Tibial nerve (tissue), 4 donors: Measurements from ENCODE around the gene MINK1. TPM values are rescaled to one million over a fixed set of nuclear protein-coding genes. Genes with fewer than 3 reads are reported as not detected.
"Not testable (repeated sequence)": the region's sequence is repeated elsewhere in the genome, so short reads cannot be mapped to it uniquely, and the experiment has no call there.

Experiments
- DNase-seq, 2 donors: peaks; one replicate each; pipeline ENCODE4 v3.0.0-alpha.2; 2019; ENCODE audit warnings: low spot score in 2 of 2
- H3K27ac ChIP-seq, 4 donors: fragments of 200-600 bp; sonication (generic) in 3 of 4; one replicate each; pipeline ENCODE4 v1.5.1; 2017 to 2019; ENCODE audit warnings: mild to moderate bottlenecking in 1 of 4
- H3K27me3 ChIP-seq, 2 donors: fragments of 200-600 bp; sonication (generic) in 1 of 2; one replicate each; pipeline versions ENCODE4 v1.5.1 to v1.6.0; 2017 to 2019
- H3K36me3 ChIP-seq, 3 donors: fragments of 200-600 bp; sonication (generic); one replicate each; pipeline ENCODE4 v1.5.1; 2018 to 2019
- H3K4me1 ChIP-seq, 4 donors: fragments of 200-600 bp; sonication (generic) in 3 of 4; one replicate each; pipeline ENCODE4 v1.5.1; 2017 to 2019
- H3K4me3 ChIP-seq, 4 donors: fragments of 200-600 bp; sonication (generic) in 3 of 4; one replicate each; pipeline ENCODE4 v1.5.1; 2017 to 2019; ENCODE audit warnings: mild to moderate bottlenecking in 1 of 4, moderate library complexity in 1 of 4
- H3K9me3 ChIP-seq, 4 donors: fragments of 200-600 bp; sonication (generic) in 3 of 4; one replicate each; pipeline ENCODE4 v1.5.1; 2017 to 2019
- EP300 ChIP-seq, 2 donors: sonication (generic); formaldehyde crosslinking; IDR thresholded peaks; one replicate each; pipeline ENCODE4 v1.6.1; 2017; ENCODE audit warnings: antibody characterized with exemption in 2 of 2, mild to moderate bottlenecking in 1 of 2
- POLR2A ChIP-seq, 2 donors: fragments of 450-650 bp; IDR thresholded peaks; one replicate each; pipeline ENCODE4 v1.6.1; 2017; ENCODE audit warnings: antibody characterized with exemption in 2 of 2, mild to moderate bottlenecking in 2 of 2, moderate library complexity in 2 of 2
- WGBS, 2 donors: methylation state at CpG; one replicate each; pipeline ENCODE4 v1.1.5; 2018; 5-methylcytosine and 5-hydroxymethylcytosine counted together
- total RNA-seq, 4 donors: library from RNA; depleted of rRNA; stranded (reverse); fragments of >200 nt; gene quantifications; one replicate each; pipeline ENCODE4 v1.1.0, GENCODE V29; 2016
- TF ChIP-seq, protein P1 (sequence below), 5 experiments: fragments of 200-600 bp in 3 of 5; fragments of 450-650 bp in 2 of 5; sonication (generic) in 3 of 5; IDR thresholded peaks; one replicate each; pipeline ENCODE4 v1.5.1; 2016 to 2019; ENCODE audit warnings: antibody characterized with exemption in 5 of 5, mild to moderate bottlenecking in 3 of 5, moderate library complexity in 2 of 5

MINK1 gene
- total RNA-seq, 4 donors from 2014 or later, result 57.1 to 94.3 (median 85.7) TPM

DNA sequence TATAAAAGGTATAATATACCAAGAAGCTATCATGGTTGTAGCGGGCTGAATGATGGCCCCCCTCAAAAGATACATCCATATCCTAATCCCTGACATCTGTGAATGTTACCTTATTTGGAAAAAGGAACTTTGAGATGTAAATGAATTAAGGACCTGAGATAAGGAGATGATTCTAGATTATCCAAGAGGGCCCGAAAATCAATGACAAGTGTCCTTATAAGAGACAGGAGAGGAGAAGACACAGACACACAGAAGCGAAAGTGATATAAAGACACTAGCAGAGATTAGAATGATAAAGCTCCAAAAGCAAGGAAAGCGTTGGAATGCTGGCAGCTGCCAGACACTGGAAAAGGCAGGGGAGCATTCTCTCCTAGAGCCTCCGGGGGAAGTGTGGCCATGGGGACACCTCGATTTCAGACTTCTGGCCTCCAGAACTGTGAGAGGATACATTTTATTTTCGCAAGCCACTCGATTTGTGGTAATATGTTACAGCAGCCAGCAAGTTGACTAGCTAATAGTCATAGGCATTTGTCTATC is 86.4 kb downstream of the MINK1 start:
- DNase-seq, result no peak
- TF ChIP-seq EP300 (IDR thresholded peaks at IDR 0.05) (no peak), POLR2A (IDR thresholded peaks at IDR 0.05) (no peak)
- TF ChIP-seq, protein P1, sequence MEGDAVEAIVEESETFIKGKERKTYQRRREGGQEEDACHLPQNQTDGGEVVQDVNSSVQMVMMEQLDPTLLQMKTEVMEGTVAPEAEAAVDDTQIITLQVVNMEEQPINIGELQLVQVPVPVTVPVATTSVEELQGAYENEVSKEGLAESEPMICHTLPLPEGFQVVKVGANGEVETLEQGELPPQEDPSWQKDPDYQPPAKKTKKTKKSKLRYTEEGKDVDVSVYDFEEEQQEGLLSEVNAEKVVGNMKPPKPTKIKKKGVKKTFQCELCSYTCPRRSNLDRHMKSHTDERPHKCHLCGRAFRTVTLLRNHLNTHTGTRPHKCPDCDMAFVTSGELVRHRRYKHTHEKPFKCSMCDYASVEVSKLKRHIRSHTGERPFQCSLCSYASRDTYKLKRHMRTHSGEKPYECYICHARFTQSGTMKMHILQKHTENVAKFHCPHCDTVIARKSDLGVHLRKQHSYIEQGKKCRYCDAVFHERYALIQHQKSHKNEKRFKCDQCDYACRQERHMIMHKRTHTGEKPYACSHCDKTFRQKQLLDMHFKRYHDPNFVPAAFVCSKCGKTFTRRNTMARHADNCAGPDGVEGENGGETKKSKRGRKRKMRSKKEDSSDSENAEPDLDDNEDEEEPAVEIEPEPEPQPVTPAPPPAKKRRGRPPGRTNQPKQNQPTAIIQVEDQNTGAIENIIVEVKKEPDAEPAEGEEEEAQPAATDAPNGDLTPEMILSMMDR (IDR thresholded peaks at IDR 0.05), result no peak
- Histone ChIP-seq H3K27me3 (no peaks in the 10 kb centered on the region), H3K9me3 (no peaks in the 10 kb centered on the region), H3K36me3 (no peaks in the 10 kb centered on the region), H3K4me1 (no peaks in the 10 kb centered on the region), H3K27ac (no peak overlapping the region), H3K4me3 (no peak overlapping the region)
- 73 to 75% methylated on average over 8 of the region's 8 CpGs for WGBS, 2 donors

- no peak for TF ChIP-seq POLR2A (IDR thresholded peaks at IDR 0.05)
- TF ChIP-seq, protein P1 (IDR thresholded peaks at IDR 0.05), result no peak
- TF ChIP-seq EP300 (IDR thresholded peaks at IDR 0.05), result no peak
- Histone ChIP-seq H3K36me3 (no peaks in the 10 kb centered on the region), H3K27ac (no peak overlapping the region), H3K9me3 (no peaks in the 10 kb centered on the region), H3K4me3 (no peak overlapping the region), H3K4me1 (no peaks in the 10 kb centered on the region), H3K27me3 (no peaks in the 10 kb centered on the region)
- no peak for DNase-seq
- WGBS, 2 donors, result 78 to 85% methylated on average over 10 of the region's 10 CpGs
Measured at GRCh38 chr17:4920351-4921048, 87.4 kb downstream of the MINK1 start.

DNA sequence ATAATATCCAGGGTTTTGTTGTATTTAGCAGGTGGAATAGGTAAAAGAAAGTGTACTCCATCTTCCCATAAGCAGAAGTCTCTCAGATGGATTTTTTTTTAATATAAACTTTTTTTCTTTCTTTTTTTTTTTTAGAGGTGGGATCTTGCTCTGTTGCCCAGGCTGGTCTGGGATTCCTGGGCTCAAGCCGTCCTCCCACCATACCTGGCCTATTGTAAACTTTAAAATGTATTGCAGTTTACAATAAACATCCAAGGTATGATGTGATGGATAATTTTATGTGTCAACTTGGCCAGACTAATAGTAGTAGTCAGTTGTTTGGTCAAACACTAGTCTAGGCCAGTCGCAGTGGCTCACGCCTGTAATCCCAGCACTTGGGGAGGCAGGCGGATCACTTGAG is 88.2 kb downstream of the MINK1 start:
- no peak overlapping the region for H3K27ac ChIP-seq
- H3K9me3 ChIP-seq, result no peaks in the 10 kb centered on the region
- no peak for TF ChIP-seq POLR2A (IDR thresholded peaks at IDR 0.05)
- TF ChIP-seq, protein P1 (IDR thresholded peaks at IDR 0.05), result no peak
- TF ChIP-seq EP300 (IDR thresholded peaks at IDR 0.05), result no peak
- WGBS, 2 donors, result 83 to 89% methylated on average over 4 of the region's 4 CpGs
- no peaks in the 10 kb centered on the region for H3K36me3 ChIP-seq
- H3K4me1 ChIP-seq, result no peaks in the 10 kb centered on the region
- H3K4me3 ChIP-seq, result no peak overlapping the region
- DNase-seq, result no peak
- H3K27me3 ChIP-seq, result no peaks in the 10 kb centered on the region

DNA sequence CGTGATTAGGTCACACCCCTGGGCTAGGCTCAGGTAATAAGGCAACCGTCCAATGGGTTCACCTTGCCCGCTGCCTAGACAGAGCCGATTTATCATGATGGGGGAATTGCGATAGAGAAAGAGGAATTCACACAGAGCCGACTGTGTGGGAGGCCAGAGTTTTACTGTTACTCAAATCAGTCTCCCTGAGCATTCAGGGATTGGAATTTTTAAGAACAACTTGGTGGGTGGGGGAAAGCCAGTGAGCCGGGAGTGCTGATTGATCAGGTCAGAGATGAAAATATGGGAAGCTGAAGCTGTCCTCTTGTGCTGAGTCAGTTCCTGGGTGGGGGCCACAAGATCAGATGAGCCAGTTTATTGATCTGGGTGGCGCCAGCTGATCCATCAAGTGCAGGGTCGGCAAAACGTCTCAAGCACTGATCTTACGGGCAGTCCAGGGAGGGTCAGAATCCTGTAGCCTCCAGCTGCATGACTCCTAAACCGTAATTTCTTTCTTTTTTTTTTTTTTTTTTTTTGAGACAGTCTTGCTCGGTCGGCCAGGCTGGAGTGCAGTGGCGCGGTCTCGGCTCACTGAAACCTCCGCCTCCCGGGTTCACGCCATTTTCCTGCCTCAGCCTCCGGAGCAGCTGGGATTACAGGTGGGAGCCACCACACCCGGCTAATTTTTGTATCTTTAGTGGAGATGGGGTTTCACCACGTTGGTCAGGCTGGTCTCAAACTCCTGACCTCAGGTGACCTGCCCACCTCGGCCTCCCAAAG is 93.6 kb downstream of the MINK1 start:
- not testable (repeated sequence) for H3K27ac ChIP-seq, H3K27me3 ChIP-seq, H3K4me1 ChIP-seq, DNase-seq, H3K36me3 ChIP-seq, H3K4me3 ChIP-seq, H3K9me3 ChIP-seq
- 79 to 80% methylated on average over 23 to 24 of the region's 24 CpGs for WGBS, 2 donors

- Histone ChIP-seq H3K36me3 (peaks cover 0 to 4% (median 0%) of the 10 kb centered on the region in 3 donors), H3K9me3 (no peaks in the 10 kb centered on the region), H3K27me3 (no peaks in the 10 kb centered on the region), H3K4me1 (peaks cover 0 to 9% (median under 1%) of the 10 kb centered on the region in 4 donors), H3K27ac (no peak overlapping the region), H3K4me3 (no peak overlapping the region)
- 95 to 96% methylated on average over 18 of the region's 18 CpGs for WGBS, 2 donors
- TF ChIP-seq EP300 (IDR thresholded peaks at IDR 0.05), result no peak
- DNase-seq, result no peak
Measured at GRCh38 chr17:4928881-4929280, 95.7 kb downstream of the MINK1 start.

- TF ChIP-seq, protein P1 (IDR thresholded peaks at IDR 0.05), result no peak
- TF ChIP-seq POLR2A (IDR thresholded peaks at IDR 0.05), result no peak
- no peak for TF ChIP-seq EP300 (IDR thresholded peaks at IDR 0.05)
- Histone ChIP-seq H3K4me1 (peaks cover 0 to 18% (median 3%) of the 10 kb centered on the region in 4 donors), H3K36me3 (peaks cover 0 to 21% (median 0%) of the 10 kb centered on the region in 3 donors), H3K4me3 (no peak within 1 kb of the TSS), H3K27ac (no peak within 1 kb of the TSS), H3K27me3 (no peaks in the 10 kb centered on the region), H3K9me3 (no peaks in the 10 kb centered on the region)
- 72 to 80% methylated on average over 14 of the region's 14 CpGs for WGBS, 2 donors
- DNase-seq, result no peak
Measured at GRCh38 chr17:4931963-4932362, 98.8 kb downstream of the MINK1 start, which contains the start of gene GP1BA. TSS of gene GP1BA (plus strand) at chr17:4932277. CDS start at chr17:4932605, 328 bp downstream.
